Spleen (tissue), 7 donors: Measurements from ENCODE around the gene FNBP1L.

ENCODE experiments used
- POLR2AphosphoS5 ChIP-seq, 3 donors: sonication (generic); formaldehyde crosslinking; IDR thresholded peaks; one replicate each; pipeline ENCODE4 v1.5.1; 2017; ENCODE audit warnings: antibody characterized with exemption in 3 of 3
- TF ChIP-seq, protein P1 (sequence below), 11 experiments: fragments of 200-600 bp in 7 of 11; fragments of 450-650 bp in 4 of 11; sonication (generic) in 4 of 11; IDR thresholded peaks in 8 of 11; conservative IDR thresholded peaks in 3 of 11; 1 replicate in 7 of 11; 2 replicates in 4 of 11; pipeline versions ENCODE4 v1.4.0 to v1.8.0; 2016 to 2021; ENCODE audit warnings: antibody characterized with exemption in 11 of 11, inconsistent platforms in 4 of 11, mild to moderate bottlenecking in 1 of 11
- donor health status: DM: no; HTN: no; CAD: no; lungs with moderate emphysema.
- donor health status: DM: no; HTN: no; CAD: no.
- donor health status: DM: no; HTN: no; CAD: no.

- TF ChIP-seq, protein P1, sequence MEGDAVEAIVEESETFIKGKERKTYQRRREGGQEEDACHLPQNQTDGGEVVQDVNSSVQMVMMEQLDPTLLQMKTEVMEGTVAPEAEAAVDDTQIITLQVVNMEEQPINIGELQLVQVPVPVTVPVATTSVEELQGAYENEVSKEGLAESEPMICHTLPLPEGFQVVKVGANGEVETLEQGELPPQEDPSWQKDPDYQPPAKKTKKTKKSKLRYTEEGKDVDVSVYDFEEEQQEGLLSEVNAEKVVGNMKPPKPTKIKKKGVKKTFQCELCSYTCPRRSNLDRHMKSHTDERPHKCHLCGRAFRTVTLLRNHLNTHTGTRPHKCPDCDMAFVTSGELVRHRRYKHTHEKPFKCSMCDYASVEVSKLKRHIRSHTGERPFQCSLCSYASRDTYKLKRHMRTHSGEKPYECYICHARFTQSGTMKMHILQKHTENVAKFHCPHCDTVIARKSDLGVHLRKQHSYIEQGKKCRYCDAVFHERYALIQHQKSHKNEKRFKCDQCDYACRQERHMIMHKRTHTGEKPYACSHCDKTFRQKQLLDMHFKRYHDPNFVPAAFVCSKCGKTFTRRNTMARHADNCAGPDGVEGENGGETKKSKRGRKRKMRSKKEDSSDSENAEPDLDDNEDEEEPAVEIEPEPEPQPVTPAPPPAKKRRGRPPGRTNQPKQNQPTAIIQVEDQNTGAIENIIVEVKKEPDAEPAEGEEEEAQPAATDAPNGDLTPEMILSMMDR (IDR thresholded peaks at IDR 0.05 in 8 of 11, conservative IDR thresholded peaks at IDR 0.05 in 3 of 11): no peak
- no peak for TF ChIP-seq POLR2AphosphoS5 (IDR thresholded peaks at IDR 0.05)
Measured at GRCh38 chr1:93541045-93541444, 93.1 kb downstream of the FNBP1L start.
